Panc1 (cell line): ENCODE measurements around the gene SPACA5. TPM values are rescaled to one million over a fixed set of nuclear protein-coding genes. Genes with fewer than 3 reads are reported as not detected.
A peak's percentile ranks its signal among the peaks of the same experiment; 100 is the strongest.
"Not testable (repeated sequence)": the region's sequence is repeated elsewhere in the genome, so short reads cannot be mapped to it uniquely, and the experiment has no call there.

Experiments used
- ATAC-seq: fragments of 200-7000 bp; cut with Tn5 transposase; 2 replicates; pipeline ENCODE4 v1.9.1; 2020; ENCODE audit warnings: mild to moderate bottlenecking, moderate library complexity
- BruUV-seq: library from RNA; stranded (reverse); fragments of 400-500 nt; replicated peaks from 2 replicates; lab custom pipeline; 2021; lab: Mats Ljungman, UMichigan
- CTCF ChIA-PET: fragments of 300-600 bp; sonication (Branson Sonifier 250); formaldehyde crosslinking; loops from one replicate; lab custom pipeline; 2022; ENCODE audit warnings: antibody characterized with exemption; lab: Charles Lee
- POLR2A ChIA-PET: fragments of 300-600 bp; sonication (Branson Sonifier 250); formaldehyde crosslinking; loops from one replicate; lab custom pipeline; 2022; ENCODE audit warnings: antibody characterized with exemption; lab: Charles Lee
- DNase-seq: peaks from one replicate; pipeline ENCODE4 v3.0.0-alpha.2; 2010; ENCODE audit warnings: low read depth, low spot score
- H3K27ac ChIP-seq: 2 replicates; pipeline ENCODE4 v1.5.1; 2011; ENCODE audit warnings: mild to moderate bottlenecking, low read length, inconsistent platforms
- H3K27me3 ChIP-seq: fragments of 200-500 bp; sonication (Bioruptor generic); 2 replicates; pipeline ENCODE4 v1.6.0; 2014; ENCODE audit warnings: low read length, inconsistent platforms; ENCODE audit not compliant: control insufficient read depth, insufficient read depth
- H3K36me3 ChIP-seq: fragments of 200-500 bp; sonication (Bioruptor generic); 2 replicates; pipeline ENCODE4 v1.5.1; 2014; ENCODE audit warnings: inconsistent platforms, mild to moderate bottlenecking, low read length, moderate library complexity; ENCODE audit not compliant: control insufficient read depth, insufficient read depth
- H3K4me1 ChIP-seq: 2 replicates; pipeline ENCODE4 v1.5.1; 2011; ENCODE audit warnings: inconsistent platforms, mild to moderate bottlenecking, low read length, moderate library complexity; ENCODE audit not compliant: control insufficient read depth, insufficient read depth
- H3K4me3 ChIP-seq, 2 experiments: 2 replicates each; pipeline ENCODE4 v1.5.1; 2011 to 2012; ENCODE audit warnings: low read depth in 2 of 2, low read length in 2 of 2, mild to moderate bottlenecking in 2 of 2, inconsistent platforms in 1 of 2, moderate library complexity in 1 of 2
- H3K9me3 ChIP-seq: fragments of 200-500 bp; sonication (Bioruptor generic); 2 replicates; pipeline ENCODE4 v1.5.1; 2014; ENCODE audit warnings: low read depth, mild to moderate bottlenecking, inconsistent platforms, low read length, moderate library complexity; ENCODE audit not compliant: control insufficient read depth, insufficient read depth
- POLR2AphosphoS5 ChIP-seq: IDR thresholded peaks from 2 replicates; pipeline ENCODE4 v1.6.1; 2012; ENCODE audit warnings: mild to moderate bottlenecking, low read depth, low read length, moderate library complexity
- TCF7L2 ChIP-seq: IDR thresholded peaks from 2 replicates; pipeline ENCODE4 v1.6.1; 2011; ENCODE audit warnings: mild to moderate bottlenecking, low read depth, low read length, inconsistent platforms
- in situ Hi-C: cut with HindIII; loops from 2 replicates; pipeline ENCODE4 v1.10.0; 2016; ENCODE audit warnings: low sequenced_read_pairs, low pct_unique_long_range_greater_than_20kb
- intact Hi-C: fragments of 100-400 bp; cut with micrococcal nuclease; formaldehyde crosslinking; loops from one replicate; pipeline ENCODE4 v1.10.0; 2022; ENCODE audit not compliant: unreplicated experiment
- total RNA-seq: library from RNA; stranded (reverse); gene quantifications from one replicate; pipeline ENCODE4 v1.2.1, GENCODE V29; 2021; ENCODE audit not compliant: unreplicated experiment

Gene SPACA5
- total RNA-seq, 1 experiment from 2014 or later: not detected

DNA sequence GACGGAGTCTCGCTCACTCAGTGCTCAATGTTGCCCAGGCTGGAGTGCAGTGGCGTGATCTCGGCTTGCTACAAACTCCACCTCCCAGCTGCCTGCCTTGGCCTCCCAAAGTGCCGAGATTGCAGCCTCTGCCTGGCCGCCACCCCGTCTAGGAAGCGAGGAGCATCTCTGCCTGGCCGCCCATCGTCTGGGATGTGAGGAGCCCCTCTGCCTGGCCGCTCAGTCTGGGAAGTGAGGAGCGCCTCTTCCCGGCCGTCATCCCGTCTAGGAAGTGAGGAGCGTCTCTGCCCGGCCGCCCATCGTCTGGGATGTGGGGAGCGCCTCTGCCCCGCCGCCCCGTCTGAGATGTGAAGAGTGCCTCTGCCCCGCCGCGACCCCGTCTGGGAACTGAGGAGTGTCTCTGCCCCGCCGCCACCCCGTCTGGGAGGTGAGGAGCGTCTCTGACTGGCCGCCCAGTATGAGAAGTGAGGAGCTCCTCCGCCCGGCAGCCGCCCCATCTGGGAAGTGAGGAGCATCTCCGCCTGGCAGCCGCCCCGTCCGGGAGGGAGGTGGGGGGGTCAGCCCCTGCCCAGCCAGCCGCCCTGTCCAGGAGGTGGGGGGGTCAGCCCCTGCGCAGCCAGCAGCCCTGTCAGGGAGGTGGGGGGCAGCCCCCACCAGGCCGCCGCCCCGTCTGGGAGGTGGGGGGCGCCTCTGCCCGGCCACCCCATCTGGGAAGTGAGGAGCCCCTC lies 10.0 kb downstream of the SPACA5 start:
- H3K27me3 ChIP-seq, DNase-seq, CTCF ChIA-PET, in situ Hi-C loops, intact Hi-C loops, H3K27ac ChIP-seq, H3K4me1 ChIP-seq, POLR2A ChIA-PET, ATAC-seq, H3K36me3 ChIP-seq, BruUV-seq, H3K9me3 ChIP-seq, H3K4me3 ChIP-seq: not testable (repeated sequence)

DNA sequence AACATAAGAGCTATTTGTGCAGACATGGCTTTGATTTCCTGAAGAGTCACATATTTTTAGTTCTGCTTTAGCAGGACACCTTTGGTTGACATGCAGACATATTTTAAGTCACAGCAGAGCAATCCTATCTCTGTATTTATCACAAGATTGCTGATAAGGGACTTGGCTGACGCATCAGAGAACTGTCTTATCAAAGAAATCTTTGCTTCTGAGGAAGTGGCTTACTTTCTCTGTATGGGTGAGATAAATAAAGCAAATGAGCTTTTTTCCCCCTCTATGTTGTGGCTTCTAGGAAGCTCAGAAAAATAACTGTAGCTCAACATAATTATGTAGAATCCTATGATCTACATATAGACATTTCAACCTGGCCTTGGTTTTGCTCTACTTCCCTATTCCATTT lies 13.1 kb downstream of the SPACA5 start:
- H3K27ac ChIP-seq, H3K36me3 ChIP-seq, DNase-seq, CTCF ChIA-PET, H3K4me3 ChIP-seq, in situ Hi-C loops, H3K4me1 ChIP-seq, H3K9me3 ChIP-seq, intact Hi-C loops, ATAC-seq, POLR2A ChIA-PET, BruUV-seq, H3K27me3 ChIP-seq: not testable (repeated sequence)

DNA sequence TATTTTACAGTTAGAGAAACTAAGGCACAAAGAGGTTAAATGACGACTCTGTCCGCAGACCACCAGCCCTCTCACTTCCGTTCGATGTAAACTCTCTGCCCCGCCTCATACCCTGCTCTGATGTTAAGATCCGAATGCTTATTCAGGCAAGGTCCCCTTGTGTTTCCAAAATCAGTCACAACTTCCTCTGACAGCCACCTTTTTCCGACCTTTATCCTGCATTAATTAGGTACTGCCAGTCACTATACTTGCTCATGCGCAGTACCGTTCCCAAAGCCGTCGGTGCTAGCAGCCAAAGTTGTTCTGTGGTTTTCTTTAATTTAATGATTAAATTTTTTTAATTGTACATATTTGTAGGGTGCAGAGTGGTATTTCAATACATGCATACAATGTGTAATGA lies 13.7 kb downstream of the SPACA5 start:
- H3K4me1 ChIP-seq, H3K36me3 ChIP-seq, intact Hi-C loops, in situ Hi-C loops, DNase-seq, H3K27ac ChIP-seq, POLR2A ChIA-PET, H3K27me3 ChIP-seq, BruUV-seq, ATAC-seq, H3K9me3 ChIP-seq: not testable (repeated sequence)
- peak overlapping the region; percentile 59 to 68 for H3K4me3 ChIP-seq
- CTCF ChIA-PET: interaction anchor here (0.5 kb wide), 1 partner anchor 146 kb away, joined by 3 read pairs; no protein-coding TSS in a partner anchor

DNA sequence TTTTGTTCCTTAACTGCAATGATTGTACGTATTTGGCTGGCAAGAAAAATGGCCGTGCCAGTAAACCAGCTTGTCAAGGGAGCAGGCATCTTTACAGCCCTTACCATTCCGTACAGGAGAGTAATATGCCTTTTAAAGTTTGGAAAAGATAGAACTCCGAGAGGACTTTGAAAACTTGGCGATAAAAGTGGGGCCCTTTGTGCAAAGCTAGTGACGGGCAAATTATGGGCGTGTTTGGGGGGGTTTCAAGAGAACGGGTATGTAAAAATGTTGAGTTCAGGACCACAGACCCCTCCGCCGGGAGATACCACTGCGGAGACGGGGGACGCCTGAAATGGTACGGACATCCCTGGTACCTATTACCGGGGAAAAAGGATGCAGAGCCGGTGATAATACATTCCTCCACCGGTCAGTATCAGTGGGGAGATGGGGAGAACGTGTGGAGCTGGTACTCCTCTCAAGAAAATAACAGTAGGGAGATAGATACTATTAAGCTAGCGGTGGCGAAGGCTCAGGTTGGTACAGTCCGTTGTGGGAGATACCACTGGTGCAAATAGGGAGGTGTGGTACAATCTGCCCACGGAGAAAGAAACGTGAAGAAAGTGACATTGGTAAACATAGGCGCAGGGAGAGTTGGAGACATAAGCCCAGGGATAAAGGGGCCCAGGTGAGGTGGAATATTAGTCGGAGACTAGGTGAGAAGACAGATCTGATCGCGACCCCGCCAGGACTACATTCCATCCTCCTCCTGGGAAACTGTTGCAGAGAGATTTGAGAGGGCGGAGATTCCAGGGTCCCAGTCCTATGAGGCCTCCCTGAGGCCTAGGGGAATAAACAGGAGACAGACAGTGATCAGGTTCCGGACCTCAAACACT lies 14.5 kb downstream of the SPACA5 start:
- Histone ChIP-seq H3K4me1 (no peaks in the 10 kb centered on the region; the same call in 1 of the 2 replicates), H3K36me3 (no peaks in the 10 kb centered on the region), H3K9me3 (no peaks in the 10 kb centered on the region), H3K27ac (peak overlapping the region; percentile 99), H3K4me3 (peak overlapping the region; percentile 59 to 68), H3K27me3 (no peaks in the 10 kb centered on the region)
- in situ Hi-C loops (no loop called here), intact Hi-C loops (no loop called here)
- ChIA-PET CTCF (interaction anchor here (0.5 kb wide), 1 partner anchor 147 kb away, joined by 3 read pairs; no protein-coding TSS in a partner anchor), POLR2A (no interaction called here)
- peak; percentile 81 for TF ChIP-seq TCF7L2
- TF ChIP-seq POLR2AphosphoS5: no peak
- ATAC-seq: peak; percentile 91
- no TSS peak for BruUV-seq
- no peak for DNase-seq
